CD4-positive, alpha-beta T cell treated with Interferon gamma for 1 hour (primary cell): ENCODE data around the gene SH3BP4.
A peak's percentile ranks its signal among the peaks of the same experiment; 100 is the strongest.

ENCODE experiments used
- DNase-seq: peaks from one replicate; pipeline ENCODE4 v3.0.0-alpha.2; 2020

SH3BP4 gene, protein sequence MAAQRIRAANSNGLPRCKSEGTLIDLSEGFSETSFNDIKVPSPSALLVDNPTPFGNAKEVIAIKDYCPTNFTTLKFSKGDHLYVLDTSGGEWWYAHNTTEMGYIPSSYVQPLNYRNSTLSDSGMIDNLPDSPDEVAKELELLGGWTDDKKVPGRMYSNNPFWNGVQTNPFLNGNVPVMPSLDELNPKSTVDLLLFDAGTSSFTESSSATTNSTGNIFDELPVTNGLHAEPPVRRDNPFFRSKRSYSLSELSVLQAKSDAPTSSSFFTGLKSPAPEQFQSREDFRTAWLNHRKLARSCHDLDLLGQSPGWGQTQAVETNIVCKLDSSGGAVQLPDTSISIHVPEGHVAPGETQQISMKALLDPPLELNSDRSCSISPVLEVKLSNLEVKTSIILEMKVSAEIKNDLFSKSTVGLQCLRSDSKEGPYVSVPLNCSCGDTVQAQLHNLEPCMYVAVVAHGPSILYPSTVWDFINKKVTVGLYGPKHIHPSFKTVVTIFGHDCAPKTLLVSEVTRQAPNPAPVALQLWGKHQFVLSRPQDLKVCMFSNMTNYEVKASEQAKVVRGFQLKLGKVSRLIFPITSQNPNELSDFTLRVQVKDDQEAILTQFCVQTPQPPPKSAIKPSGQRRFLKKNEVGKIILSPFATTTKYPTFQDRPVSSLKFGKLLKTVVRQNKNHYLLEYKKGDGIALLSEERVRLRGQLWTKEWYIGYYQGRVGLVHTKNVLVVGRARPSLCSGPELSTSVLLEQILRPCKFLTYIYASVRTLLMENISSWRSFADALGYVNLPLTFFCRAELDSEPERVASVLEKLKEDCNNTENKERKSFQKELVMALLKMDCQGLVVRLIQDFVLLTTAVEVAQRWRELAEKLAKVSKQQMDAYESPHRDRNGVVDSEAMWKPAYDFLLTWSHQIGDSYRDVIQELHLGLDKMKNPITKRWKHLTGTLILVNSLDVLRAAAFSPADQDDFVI

DNA sequence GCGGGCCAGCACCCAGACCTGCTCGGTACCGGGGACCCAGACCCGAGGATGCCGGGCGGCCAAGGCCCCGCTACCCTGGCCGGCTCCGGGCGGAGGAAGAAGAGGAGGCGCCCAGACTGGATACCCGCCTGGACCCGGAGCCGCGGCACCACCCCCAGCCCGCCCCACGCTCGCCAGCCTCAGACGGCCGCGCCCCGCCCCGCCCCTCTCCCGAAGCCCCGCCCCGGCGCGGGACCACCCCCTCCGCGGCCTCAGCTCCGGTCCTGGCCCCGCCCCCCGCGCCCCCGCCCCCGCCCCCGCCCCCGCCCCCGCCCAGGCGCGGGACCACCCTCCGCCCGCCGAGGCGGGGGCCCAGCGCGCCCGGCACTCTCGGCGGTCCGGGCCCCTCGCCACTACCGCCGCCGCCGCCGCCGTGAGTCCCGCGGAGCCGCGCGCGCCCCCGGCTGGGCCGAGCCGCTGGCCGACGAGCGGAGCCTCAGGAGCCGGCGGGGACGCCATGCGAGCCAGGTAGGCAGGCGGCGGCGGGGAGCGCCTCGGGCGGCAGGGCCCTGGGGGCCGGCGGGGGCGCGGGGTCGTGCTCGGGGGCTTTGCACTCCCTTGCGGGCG is at the start of gene SH3BP4:
Gene SH3BP4, plus strand, starts transcription at position 354 of the 606 bp plus-strand sequence. CDS start 82,986 bp downstream, outside the sequence.
- peak; percentile 41 for DNase-seq

DNA sequence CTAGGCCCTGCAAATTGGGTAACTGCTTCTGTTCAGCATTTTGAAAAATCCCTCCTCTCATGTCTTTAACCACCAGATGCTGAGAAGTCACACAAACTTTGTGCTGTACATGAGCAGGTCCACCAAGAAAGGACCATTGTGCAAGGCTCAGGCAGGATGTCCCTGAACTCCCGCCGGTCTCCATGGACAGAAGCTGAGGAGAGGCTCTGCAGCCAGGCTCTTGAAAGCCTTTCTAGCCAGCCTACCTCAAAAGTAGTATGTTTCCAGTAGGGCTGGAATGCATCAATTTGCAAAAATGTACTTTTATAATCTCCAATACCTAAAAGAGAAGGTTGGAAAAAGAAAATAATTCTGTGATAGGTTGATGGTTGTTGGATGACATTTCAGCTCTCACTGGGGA is 47.0 kb upstream of the SH3BP4 start:
- DNase-seq: no peak

DNA sequence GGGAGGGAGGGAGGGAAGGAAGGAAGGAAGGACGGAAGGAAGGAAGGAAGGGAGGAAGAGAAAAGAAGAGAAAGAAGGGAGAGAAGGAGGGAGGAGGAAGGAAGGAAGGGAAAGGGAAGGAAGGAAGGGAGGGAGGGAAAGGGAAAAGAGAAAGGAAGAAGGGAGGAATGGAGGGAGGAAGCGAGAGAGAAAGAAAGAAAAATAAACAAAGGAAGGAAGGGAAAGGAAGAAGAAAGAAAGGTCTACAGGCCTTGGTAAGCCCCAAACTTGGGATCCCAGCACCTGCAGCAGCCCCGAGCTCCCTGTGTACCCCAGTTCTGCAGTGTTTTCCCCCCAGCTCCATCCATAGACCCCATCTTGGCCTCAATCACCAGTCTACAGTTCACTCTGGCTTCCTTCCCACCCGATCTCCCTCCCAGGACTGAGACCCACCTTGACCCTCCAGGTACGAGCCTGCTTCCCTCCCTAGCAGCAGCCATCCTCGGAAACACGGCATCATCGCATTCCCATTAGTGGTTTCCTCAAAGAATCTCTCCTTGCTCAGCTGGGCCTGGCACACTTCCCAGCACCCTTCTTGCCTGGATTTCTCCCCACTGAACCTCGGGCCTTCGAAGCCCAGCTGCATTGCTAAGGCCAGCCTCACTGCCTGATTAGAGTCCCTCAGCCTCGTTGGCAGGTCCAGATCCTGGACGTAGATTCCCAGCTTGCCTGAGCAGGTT is 46.1 kb upstream of the SH3BP4 start:
- no peak for DNase-seq

DNA sequence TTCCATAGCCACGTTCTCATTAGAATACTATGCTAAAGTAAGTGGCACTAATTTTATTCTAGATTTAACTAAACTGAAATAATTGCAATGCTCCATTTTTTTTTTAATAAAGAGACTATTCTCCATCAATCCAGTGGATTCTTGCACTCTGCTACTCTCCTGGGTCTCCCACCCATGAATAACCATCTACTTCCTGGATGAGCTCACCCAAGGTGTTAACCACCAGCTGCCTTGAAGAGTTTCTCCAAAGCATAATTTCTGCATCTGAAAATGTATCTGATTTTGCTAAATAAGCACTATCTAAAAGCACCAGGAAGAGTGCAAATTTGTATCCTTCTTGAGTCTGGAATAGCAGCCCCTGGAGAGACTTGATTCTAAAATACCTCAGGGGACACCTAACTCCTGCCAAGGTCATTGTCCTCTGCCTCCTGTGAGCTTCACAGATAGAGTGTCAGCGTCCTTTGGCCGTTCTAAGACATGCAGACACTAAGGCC is 41.6 kb upstream of the SH3BP4 start:
- DNase-seq: no peak

DNA sequence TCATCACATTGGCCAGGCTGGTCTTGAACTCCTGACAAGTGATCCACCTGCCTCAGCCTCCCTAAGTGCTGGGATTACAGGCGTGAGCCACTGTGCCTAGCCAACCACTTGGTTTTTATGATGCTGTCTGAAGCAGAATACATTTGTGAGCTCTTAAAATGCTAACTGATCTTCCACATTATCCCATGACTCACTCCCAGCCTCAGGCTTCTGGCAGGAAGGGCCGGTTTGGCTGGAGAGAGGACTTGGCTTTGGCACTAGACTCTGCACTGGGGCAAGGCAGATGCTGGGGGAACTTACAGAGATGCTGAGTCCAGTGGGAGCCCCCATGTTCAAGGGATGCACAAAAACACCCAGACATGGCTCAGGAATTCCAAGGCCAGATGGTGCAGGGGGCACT is 40.5 kb upstream of the SH3BP4 start:
- no peak for DNase-seq

DNA sequence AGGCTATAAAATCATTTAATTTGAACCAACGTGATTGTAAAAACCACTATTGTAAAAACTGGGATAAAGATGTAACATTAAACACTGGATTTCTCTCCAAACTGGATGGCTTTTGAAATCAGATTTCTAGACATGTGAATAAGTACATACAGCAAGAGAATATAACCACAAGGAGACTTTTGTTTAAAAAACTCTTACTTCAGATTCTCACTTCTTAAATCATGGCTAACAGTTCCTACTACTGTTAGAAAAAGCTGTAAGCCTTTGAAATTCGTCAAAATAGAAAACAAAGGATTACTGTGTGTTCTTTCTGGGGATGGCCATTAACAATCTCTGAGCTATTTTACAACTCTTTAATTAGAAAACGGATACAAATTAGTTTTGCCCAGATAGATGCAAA is 39.4 kb upstream of the SH3BP4 start:
- DNase-seq: no peak

DNA sequence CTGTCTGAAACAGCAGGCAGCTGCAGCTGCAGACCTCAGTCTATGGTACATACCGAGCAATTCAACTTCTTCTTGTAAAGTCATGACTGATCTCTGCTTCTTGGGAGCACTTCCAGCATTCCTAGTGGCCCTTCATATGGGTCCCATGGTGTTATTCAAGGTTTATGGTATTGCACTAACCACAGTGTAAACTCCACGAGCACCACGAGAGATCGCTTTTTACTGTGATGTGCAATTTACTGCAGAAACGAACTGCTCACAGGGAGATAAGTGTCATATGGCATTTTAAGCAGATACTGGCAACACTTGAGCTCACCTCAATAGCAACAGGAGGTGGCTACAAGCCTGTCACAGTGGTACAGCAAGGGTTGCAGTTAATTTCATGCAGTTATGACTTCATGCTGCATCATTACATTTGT is 38.6 kb upstream of the SH3BP4 start:
- no peak for DNase-seq

DNA sequence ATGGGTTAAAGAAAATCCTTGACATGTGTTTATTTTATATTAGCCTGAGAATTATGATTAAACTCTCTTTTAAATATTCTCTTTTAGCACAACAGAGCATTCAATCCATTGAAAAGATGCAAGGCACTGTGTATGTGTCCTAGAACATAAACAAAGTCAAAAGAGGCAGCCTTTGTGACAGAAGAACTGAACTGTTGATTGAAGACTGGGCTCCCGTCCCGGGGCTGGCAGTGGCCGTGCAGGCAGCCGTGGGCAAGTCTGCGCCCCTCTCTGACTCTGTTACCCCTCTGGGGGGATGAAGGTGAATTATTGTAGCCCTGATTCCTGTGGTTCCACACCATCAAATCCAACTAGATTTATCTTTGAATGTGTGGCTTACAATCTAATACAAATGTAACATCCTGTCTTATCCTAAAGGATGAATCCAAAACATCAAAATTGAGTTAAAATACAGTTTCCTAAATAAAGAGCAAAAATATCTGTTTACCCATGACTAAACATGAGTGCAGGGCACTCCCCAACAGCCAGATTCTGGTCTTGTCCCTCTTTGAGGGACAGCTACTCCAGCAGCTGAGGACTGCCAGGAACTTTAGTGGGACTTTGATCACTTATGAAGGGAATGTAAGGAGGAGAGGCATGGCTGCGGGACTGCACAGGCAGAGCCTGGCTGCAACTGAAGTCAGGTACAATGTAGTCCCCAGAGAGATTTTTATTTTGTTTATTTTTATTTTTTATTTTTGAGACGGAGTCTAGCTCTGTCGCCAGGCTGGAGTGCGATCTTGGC is 37.3 kb upstream of the SH3BP4 start:
- DNase-seq: no peak

DNA sequence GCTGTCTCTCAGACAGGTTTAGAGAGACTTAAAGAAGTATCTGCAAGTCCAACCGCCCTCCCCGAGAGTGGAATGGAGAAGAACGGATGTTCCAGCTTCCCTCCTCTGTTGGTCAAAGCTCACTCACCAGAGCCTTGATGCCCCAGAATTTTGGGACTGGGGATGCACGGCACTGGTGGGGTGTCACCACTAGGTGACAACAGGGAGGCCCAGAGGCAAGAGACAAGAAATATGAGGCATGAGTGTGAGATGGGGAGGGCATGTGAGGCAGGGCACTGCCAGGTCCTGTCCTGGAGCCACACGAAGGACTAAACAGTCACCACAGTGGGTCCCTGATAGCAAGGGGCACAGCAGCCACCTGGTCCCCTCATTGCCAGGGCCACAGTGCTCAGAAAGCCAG is 35.1 kb upstream of the SH3BP4 start:
- DNase-seq: no peak

DNA sequence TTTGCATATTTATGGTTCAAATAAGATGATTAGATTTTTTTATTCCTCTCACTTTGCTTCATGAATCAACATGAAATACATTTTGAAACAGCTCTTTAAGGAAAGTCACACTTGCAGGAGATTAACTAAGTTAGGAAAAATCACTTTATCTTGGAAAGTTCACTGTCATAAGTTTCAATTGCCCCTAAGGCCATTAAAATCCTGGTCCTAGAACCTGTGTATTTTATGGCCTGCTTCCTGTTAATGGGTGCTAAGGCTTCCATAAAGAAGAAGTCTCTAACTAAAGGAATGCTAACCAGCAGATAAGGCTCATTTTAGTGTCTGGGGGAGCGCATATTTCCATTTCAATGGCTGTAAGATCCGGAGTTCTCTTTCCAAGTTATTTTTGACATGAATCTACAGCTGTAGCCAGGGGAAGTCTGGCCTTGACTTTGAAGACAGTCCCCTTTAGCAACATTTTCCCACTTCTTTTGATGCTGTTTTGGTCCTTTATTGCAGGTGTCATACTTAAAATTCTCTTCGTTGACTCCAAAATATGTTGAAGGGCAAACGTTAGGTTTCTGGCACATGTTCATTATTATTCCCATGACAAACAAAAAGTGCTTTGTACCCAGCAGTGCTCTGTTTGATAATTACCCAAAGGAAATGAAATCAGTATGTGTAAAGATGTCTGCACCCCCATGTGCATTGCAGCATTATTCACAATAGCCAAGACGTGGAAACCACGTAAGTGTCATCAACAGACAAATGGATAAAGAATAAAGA is 34.4 kb upstream of the SH3BP4 start:
- DNase-seq: no peak

DNA sequence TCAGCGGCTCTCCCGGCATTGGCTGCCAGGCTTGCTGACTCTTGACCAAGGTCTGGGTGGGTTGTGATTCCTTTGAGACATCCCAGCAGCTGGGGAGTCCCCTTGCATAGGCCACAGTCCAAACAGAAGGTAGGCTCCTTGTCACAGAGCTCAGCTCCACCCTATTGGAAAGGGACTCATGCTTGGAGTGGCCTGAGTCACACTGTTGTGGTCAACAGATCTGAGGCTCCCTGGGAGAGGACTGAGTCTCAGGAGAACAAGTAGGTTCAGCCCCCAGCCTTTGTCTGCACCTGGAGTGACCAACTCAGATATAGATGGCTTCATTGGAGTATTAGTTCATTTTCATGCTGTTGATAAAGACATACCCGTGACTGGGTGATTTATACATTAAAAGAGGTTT is 32.1 kb upstream of the SH3BP4 start:
- no peak for DNase-seq

DNA sequence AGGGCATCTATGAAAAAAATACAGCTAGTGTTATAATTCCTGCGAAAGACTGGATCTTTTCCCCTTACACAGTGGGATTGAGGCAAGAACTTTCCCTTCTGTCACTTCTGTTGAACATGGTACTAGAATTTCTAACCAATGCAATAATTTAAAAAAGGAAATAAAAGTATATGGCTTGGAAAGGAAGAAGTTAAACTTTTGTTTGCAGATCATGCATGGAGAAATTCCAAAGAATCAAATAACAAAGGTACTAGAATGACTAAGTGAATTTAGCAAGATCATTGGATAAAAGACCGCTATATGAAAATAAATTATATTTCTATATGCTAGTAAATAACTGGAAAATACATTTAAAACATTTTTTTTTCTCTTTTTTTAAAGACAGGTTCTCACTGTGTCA is 31.0 kb upstream of the SH3BP4 start:
- DNase-seq: no peak

DNA sequence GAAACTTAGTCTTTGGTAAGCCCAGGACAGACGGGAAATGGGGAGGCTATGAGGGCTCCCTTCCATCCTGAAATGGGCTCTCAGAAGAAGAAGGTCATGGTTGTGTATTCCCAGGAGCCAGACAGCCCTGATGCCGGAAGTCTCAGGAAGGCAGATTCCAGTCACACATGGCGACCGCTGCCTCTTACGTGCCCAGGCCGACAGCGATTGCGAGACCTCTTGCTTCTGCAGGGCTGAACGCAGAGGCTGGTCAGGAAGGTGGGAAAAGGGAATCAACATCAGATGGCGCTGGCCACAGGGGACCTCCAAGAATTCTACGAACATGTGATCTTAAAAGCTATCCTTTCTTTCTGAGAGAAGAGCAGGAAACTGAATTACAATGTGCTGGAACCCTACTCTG is 22.8 kb upstream of the SH3BP4 start:
- no peak for DNase-seq

DNA sequence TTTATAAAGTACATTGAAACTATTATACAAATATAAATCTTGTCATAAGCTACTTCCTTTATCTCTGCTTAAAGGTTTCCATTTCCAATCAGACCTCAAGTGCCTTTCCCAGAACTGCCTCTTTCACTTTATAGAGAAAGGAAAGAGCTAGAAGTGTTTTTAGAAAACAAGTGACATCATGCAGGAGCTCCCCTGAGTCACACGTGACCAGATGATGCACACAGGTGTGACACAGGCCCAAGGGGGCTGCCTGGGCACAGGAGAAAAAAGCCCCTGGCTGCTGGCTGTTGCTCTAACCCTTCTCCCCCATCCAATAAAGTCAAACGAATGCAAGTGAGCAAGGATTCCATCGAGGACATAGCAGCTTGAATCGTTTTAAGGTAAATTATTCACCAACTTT is 21.4 kb upstream of the SH3BP4 start:
- DNase-seq: no peak

DNA sequence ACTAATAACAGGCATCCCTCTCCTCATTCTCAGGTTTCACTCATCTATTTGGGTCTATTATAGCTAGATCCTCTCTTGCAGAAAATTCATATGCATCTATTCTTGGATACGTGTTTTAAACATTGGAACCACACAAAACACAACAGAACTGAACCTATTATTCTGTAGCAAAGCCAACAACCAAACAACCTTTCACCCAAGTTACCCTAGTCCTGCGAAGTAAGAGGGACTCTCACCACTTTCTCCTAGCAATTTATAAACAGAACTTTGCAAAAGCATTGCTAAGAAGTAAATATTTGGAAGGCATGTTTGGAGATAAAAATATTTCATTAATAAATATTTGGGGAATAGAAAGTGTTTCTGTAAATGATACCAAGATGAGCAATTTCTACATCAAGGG is 20.4 kb upstream of the SH3BP4 start:
- DNase-seq: no peak

DNA sequence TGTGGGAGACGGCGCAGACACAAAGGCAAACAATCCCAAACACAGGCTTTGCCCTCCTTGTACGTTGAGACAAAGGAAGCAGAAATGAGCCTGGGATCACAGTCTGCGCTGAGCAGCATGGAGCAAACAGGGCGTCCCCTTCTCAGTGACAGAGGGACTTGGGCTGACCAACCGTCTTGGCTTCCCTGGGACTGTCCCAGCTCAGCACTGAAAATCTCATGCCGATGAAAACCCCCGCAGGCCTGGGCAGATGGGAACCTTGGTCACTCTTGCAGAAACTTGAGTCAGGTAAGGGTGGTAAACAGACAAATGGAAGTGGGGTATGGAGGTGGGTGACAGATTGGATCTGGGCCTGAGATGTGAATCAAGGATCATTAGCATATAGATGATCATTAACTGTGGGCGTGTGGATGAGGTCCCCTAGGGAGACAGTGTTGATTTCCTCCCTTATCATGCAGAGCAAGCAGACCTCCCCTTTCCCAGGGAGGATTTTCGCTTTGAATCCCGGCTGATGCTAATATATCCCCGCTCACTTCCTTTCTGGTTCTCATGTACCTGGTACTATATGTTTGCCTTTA is 19.1 kb upstream of the SH3BP4 start:
- no peak for DNase-seq

DNA sequence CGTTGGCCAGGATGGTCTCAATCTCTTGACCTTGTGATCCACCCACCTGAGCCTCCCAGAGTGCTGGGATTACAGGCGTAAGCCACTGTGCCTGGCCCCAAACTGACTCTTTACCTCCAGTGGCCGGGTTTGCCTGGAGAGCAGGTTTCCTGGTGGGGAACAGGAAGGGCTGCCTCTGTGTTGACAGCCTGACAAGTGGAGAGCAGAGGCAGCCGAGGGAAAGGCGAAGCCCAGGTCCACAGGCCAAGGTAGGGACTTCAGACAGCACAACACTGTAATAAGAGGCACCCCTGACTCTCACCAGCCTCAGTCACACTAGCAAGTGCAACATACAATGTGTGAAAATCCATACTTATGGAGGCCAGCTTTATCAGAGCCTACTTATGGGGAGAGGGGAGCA is 16.5 kb upstream of the SH3BP4 start:
- DNase-seq: no peak

DNA sequence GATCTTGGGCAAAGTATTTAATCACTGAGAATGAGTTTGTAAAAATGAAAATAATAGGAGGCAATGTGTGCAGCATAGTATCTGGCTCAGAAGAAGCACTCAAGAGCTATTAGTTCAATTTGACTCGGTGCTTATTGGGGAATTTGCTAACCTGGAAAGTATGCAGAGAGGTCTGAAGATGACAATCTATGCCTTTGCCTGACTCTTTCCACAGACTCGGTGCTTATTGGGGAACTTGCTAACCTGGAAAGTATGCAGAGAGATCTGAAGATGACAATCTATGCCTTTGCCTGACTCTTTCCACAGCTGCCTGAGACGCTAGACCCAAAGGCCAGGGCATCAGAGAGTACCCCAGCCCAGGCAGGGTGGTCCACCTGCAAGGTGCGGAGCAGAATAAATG is 12.2 kb upstream of the SH3BP4 start:
- DNase-seq: no peak

DNA sequence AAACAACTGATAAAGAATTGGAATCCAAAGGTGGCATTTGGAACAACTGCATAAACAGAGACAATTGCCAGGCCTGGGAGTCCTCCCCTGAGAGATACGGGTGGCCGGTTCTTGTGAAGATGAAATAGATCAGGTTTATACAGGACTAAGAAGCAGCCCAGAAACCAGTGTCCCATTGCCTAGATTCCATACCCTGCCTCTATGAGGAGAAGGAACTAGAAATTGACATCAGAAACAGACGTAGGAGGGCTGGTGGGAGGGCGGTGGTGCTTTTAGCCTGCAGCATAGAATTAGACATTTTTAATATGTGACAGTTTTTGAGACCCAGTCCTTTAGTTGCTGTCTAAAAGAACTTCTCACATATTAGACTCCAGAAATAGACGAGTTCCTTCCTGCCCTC is 11.8 kb upstream of the SH3BP4 start:
- no peak for DNase-seq

DNA sequence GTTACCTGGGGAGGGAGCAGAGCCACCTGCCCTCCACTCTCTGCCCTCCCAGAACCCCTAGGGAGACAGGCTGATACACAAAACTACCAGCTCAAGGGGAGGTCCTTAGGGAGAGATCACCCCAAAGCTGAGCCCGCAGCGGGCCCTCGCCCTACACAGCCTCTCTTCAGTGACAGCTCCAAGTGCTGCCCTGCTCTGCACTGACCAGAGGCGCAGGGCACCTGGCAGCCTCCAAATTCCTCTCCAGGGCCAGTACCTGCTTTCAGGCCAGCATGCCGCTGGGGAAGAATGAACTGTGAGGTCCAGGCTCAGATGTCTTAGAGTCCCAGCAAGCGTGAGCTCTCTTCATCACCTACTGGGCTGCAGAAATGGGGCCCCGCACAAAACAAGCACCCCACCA is 11.3 kb upstream of the SH3BP4 start:
- DNase-seq: no peak
